GM19238 (cell line): ENCODE measurements around the gene MAN1A2.

Experiments
- DNase-seq: peaks from one replicate; pipeline ENCODE4 v3.0.0; 2011; ENCODE audit warnings: low spot score; ENCODE audit not compliant: insufficient read length

MAN1A2 gene

DNA sequence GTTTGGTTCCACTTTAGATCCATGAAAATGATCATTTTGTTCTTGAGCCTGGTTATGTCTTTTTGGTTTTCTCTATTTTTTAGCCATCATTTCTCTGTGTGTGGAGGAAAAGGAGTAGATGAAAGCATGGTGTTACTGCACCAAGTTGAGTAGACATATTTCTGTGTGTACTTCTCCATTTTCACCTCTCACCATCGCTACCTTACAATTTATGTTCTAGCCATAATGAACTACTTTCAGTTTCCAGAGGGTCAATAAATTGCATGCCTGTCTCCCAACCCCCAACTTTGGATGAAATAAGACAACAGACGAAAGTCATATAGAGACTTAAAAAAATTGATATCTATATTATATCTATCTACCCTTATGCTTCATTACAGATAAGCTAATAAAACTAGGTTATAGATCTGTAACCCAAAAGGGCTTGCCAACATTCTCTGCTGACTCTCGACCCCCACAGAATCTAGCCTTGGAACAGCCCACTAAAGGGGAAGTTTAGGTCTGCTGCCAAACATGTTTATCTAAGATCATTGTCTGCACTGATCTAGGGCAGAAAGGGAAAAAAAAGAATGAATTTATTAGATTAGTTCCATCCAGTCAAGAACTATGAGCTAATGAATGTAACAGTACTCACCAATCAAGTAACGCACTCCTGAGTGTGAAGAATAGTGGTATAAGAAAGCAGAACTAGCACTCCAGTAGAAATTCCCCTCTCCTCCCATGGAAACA is 7.5 kb upstream of the MAN1A2 start:
- no peak for DNase-seq

- DNase-seq, result no peak
Observed at GRCh38 chr1:117362986-117363385, 4.3 kb upstream of the MAN1A2 start.

- no peak for DNase-seq
Observed at GRCh38 chr1:117363571-117364048, 3.6 kb upstream of the MAN1A2 start.

GRCh38 chr1:117364240-117364639 is 3.0 kb upstream of the MAN1A2 start:
- DNase-seq, result no peak

GRCh38 chr1:117365350-117366176 is 1.7 kb upstream of the MAN1A2 start:
- no peak for DNase-seq

- DNase-seq, result peak; percentile 73
Observed at GRCh38 chr1:117366177-117367045, 838 bp upstream of the MAN1A2 start.

DNA sequence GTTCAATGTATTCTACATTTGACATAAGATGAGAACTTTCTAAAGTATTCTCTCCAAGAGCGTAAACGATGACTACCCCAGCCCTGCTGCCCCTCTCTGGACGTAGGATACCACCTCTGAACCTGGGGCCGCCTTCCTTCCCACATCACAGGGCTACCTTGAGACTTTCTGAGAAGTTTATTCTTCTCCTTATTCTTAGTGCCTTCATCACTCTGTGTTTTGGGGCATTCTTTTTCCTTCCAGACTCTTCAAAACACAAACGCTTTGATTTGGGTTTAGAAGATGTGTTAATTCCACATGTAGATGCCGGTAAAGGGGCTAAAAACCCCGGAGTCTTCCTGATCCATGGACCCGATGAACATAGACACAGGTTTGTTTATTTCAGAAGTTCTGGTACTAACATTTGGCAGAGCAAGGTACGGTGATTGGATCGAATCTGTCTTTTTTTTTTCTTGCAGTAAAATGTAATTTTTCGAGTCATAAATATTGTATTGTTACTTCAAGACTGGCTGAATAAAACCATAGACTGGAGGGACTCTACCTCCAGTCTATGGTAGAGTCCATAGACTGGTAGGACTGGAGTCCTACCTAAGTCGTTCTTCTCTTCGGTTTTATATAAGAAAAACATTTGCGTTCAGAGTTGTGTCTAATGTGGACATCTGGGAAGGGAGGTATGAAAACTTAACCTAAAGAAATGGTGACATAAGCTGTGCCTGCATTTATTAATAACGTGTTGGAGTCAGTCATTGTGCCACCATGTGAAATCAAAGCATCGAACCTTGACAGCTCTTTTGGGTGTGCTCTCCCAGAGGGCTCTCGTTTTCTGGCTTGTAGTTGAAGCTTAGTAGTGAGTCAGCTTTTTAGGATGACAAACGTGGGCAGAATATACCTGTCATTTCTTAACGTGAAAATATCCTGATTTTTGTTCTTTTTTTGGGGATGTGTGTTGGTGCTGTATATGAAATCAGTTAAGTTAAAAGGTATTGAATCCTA is 1.2 kb downstream of the MAN1A2 start:
- DNase-seq, result no peak

DNA sequence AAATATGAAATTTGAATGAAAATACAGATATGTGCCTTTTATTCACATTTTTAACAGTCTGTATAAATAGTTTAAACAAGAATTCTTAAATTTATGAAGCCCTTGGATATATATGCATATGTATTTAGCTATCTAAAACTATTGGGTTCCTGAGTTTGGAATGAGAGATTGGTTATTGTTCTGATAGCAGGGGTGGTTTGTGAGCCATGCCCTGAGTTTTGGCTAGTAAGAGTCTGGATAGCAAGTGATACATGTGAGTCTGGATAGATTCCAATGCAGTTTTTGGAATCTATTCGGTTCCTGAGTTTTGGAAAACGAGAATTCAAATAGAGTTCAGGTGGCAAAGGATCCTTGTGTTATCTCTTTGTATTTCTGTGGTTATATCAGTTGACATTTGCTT is 2.8 kb downstream of the MAN1A2 start:
- no peak for DNase-seq

DNA sequence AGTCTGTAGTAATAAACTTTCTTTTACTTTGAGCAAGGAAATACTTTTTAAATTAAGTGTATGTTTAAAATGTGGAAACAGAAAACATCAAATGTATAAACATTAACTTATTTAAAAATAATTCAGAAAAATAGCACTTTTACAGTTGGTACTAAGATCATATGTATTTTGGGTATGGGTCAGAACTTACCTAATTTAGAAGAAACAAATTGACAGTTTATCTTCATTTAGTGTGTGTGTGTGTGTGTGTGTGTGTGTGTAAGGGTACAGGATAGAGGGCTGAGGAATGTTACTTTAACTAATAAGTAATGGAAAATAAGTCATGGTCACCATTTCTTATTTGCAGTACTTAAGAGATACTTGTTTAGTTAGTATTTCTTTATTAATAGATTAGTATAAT is 3.3 kb downstream of the MAN1A2 start:
- no peak for DNase-seq

- DNase-seq, result no peak
Observed at GRCh38 chr1:117371441-117372151, 4.3 kb downstream of the MAN1A2 start.

DNA sequence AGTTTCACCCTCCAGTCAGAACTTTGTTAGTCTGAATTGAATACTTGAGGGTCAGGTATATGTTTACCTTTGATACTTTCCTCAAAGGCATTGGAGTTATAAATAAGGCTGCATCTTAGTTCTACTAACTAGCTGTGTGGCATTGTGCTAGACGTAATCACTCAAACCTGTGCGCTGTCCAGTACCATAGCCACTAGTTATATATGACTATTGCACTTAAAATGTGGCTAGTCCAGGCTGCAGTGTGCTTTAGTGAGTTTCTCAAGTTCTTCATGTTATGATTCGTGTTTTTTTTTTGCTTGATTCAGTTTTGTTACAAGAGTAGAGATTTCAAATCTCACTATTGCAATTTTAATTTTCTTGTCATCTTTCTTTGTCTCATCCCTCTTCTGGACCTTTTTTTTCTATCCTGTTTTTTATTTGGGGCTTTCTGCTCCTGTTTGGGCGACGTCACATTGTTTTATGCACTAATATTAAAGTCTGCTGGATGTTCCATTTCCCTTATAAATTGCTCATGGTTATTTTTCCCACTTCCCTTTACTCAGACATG is 5.7 kb downstream of the MAN1A2 start:
- no peak for DNase-seq

GRCh38 chr1:117373932-117374331 is 6.7 kb downstream of the MAN1A2 start:
- DNase-seq, result no peak

DNA sequence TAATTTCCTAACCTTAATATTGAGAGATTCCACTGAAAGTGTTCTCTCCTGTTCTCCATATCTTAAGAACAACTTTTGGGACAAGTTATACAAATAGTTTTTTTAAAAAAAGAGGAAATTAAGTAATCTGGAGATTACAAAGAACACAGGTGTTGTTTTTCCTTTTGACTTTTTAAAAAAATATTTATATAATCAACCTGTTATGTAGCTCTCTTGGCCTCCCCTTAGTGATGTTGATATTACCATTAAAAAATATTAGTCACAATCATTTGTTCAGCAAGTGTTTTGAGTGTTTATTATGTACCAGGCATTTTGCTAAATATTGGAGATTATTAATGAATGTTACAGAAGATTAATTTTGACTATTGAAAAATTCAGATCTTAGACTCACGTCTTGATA is 8.1 kb downstream of the MAN1A2 start:
- DNase-seq, result no peak

GRCh38 chr1:117387060-117387633 is 19.9 kb downstream of the MAN1A2 start:
- DNase-seq, result no peak

DNA sequence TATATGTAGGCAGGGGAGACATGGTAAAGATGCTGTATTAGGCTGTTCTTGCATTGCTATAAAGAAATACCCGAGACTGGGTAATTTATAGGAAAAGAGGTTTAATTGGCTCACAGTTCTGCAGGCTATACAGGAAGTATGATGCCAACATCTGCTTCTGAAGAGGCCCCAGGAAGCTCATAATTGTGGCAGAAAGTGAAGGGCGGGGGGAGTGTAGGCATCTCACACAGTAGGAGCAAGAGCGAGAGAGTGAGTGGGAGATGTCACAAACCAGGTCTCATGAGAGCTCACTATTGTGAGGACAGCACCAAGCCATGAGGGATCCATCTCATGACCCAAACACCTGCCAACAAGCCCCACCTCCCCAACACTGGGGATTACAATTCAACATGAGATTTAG is 21.1 kb downstream of the MAN1A2 start:
- DNase-seq, result no peak

DNA sequence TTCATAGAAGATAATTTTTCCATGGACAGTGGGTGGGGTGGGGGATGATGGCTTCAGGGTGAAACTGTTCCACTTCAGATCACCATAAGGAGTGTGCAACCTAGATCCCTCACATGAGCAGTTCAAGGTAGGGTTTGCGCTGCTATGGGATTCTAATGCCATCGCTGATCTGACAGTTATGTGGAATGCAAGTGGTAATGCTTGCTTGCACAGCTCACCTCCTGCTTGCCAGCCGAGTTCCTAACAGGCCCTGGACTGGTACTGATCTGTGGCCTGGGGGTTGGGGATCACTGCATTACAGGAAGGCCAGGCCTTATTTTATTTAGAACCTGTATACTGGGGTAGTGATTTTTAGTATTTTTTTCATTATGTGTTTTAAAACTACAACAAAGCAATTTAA is 22.0 kb downstream of the MAN1A2 start:
- DNase-seq, result no peak

- no peak for DNase-seq
Observed at GRCh38 chr1:117389779-117390178, 22.5 kb downstream of the MAN1A2 start.

DNA sequence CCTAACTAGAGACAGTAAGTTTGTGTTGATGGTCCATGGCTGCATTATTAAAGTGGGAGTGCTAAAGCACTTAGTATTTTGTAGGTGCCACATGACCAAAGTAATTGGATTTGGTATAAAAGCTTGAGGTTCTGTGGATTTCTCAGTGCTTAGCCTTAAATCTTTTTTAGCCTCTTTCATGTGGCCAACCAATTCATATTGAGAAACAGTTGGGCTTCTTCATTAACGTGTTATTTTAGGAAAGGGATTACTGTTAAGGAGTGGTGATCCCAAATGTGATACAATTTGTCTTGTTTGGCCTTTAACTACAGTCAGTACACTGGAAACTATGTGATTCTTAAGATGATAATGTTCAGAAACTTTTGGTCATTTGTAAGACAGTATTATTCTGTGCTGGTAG is 25.5 kb downstream of the MAN1A2 start:
- DNase-seq, result no peak

- DNase-seq, result no peak
Observed at GRCh38 chr1:117396074-117396473, 28.8 kb downstream of the MAN1A2 start.
